GM19043 (cell line): ENCODE measurements around the gene LRP2.
"Not testable (repeated sequence)": the region's sequence is repeated elsewhere in the genome, so short reads cannot be mapped to it uniquely, and the experiment has no call there.

Experiments
- ATAC-seq: cut with Tn5 transposase; IDR thresholded peaks from one replicate; pipeline ENCODE4 v1.9.1; 2021; ENCODE audit warnings: low read depth; ENCODE audit not compliant: unreplicated experiment

LRP2 gene

GRCh38 chr2:169302364-169302763 lies 60.0 kb downstream of the LRP2 start:
- ATAC-seq, result no peak

DNA sequence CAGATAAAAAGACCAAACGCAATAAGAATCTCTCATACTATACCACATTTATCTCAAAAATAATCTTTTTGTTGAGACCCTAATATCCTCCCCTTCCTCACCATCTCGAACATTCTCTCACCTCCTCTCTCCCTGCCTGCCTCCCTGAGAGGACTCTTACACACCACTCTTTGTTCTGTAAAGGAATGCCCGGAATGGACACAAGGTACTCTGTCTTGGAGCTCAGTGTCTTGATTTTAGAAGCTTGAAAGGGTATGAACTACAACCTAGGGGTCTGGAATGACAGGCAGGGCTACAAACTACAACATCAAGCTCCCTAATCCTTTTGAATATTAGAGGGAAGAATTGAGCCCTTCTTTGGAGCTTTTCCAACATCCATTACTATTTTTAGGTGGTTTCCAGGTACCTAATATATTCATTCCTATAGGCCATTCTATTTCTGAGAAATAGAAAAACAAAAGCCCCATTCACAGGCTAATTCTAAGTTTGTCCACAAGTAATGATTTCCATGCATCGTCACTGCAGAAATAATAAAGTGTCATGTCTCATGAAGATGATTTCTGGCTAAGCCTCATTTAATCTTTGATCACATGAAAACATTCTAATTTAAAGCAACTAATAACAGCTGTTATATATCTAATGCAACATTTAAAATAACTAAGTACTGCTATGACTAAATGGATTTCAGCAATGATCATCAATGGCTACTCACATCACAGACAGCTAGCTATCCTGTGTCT lies 60.6 kb downstream of the LRP2 start:
- no peak for ATAC-seq

GRCh38 chr2:169300636-169301530 lies 61.5 kb downstream of the LRP2 start:
- ATAC-seq, result no peak

GRCh38 chr2:169298007-169298406 lies 64.3 kb downstream of the LRP2 start:
- no peak for ATAC-seq

DNA sequence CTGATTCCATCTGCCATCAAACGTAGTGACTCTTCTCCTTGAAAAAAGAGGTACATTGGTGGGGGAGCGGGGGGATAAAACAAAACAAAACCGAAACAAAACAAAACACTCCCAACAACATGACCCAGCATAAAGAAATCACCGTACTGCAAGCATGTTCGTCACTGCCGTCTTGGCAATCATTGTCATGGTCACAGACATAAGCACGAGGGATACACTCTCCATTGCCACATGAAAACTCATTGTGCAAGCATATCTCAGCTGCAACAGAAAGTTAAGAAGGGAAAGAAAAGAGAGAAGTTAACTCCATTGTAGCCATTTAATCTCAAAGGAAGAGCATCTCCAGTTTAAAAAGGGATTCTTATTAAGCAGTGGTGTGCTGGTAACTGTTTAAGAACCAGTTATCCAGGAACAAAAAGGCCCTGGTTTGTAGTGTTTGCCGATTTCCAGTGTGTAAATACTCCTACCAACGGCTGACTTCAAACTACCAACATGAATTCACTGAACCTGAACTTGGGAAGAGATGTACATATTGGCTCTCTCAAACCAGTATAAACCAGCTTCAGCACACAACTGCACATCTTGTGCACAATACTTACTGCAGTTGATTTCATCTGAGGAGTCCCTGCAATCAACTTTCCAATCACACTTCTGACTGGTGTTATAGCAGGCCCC lies 68.2 kb downstream of the LRP2 start:
- no peak for ATAC-seq

DNA sequence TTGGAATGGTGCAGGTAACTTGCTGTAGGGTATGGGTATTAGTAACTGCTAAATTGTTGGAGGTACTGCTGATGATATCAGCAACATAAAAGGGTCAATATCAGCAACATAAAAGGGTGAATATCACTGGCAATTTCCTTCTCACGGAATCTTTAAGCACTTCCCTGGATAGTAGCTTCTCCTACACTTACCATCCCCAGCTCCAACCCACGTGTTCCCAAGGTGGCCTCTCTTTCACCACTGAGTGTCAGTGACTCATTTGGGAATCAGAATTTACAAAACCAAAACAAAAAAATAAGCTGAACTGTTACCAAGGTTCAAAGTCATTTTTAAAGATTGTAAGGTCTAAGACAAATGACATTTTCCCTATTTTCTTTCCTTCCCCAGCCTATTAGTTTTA lies 70.8 kb downstream of the LRP2 start:
- no peak for ATAC-seq

DNA sequence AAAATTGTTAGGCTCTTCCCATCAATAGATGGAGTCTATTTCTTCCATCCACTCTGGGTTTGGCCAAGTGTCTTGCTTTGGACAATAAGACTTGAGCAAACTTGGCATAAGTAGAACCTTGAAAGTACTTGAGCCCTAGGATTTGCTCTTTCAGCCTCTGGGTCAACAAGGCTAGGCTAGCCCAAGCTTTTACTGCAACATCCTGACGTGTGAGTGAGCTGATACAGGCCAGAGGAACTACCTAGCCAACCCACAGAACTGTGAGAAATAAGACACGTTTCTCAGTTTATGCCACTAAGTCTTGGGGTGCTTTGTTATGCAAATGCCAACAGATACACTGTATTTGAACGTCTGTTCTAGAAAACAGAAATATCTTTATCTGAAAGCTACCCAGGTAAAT lies 71.9 kb downstream of the LRP2 start:
- no peak for ATAC-seq

- ATAC-seq, result no peak
Measured at GRCh38 chr2:169287666-169288065, 74.7 kb downstream of the LRP2 start.

- ATAC-seq, result no peak
Measured at GRCh38 chr2:169286624-169287231, 75.6 kb downstream of the LRP2 start.

DNA sequence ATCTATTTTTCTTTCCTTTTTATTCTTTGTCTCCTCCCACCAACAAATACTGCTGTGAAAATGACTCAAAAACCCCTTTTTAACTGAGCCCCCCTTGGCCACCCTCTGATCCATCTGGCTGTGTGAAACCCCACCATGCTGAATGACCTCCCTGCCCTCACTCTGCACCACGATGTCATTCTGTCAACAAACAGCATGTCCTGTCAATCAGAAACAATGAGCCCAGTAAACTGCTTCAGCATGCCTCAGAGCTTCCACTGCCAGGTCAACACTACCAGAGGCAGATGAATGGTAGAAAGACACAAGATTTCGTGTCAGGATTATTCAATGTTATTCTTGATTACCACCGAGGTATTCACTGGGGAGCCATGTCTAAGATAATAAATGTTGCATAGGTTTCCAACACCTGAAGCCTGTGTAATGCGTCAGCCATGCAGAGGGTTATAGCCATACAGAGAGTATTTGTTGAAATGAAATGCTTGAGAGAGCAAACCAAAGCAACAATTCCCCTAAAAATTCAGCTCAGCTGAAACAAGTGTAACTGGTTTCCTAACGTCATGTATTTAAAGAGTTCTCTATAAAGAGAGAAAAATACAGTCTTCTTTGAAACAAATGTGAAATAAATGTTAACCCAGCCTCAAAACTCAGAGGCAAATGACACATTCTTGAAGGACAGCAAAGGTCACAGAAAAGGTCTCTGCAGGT lies 76.7 kb downstream of the LRP2 start:
- ATAC-seq, result no peak

DNA sequence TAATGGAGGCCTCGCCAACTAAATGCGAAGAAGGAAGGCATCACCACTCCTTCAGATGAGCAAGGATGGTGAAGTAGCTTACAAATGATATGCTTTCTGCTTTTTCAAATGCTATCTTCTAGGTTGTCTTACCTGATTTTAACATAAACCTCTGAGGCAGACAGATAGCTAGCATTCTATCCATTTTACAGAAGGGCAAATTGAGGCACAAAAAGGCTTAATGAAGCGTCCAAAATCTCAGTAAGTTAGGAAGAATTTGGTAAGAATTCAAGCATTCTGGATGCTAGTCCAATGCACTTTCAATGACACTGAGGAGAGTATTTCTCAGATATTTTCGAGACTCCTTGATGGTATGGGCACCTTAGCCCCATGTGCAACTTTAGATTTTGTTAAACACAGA lies 81.8 kb downstream of the LRP2 start:
- no peak for ATAC-seq

DNA sequence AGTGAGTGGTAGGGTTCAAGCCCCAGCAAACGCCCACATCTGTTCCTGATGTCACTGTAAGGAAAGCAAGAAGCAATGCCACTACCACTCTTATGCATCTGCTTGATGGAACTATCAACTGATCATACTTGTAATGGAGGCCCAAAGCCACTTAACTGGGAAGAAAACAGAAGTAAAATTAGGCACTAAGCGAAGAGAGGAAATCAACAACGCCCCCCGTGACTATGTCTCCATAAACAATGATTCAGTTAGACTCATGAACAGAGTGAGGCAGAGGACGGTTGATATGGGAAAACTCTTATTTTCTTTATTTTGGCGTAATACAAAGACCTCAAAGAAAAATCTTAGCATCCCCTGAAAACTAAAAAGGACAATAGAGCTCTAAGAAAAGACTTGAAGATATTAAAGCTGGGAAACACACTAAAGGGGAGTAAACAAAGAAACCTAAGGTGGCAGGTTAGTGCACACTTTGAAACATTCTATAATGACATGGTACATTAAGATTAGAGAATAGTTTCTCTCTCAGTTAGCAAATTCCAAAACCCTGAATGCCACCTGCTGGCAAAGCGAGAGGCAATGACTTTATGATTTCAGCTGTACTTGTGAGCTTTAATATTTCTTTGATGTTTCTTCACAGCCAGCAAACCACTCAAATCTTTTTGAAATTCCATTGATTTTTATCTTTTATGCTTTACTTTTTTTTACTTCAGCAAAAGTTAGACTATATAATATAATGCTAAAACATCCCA lies 86.5 kb downstream of the LRP2 start:
- ATAC-seq, result no peak

GRCh38 chr2:169272010-169272409 lies 90.3 kb downstream of the LRP2 start:
- ATAC-seq, result no peak

GRCh38 chr2:169270574-169270973 lies 91.8 kb downstream of the LRP2 start:
- not testable (repeated sequence) for ATAC-seq

DNA sequence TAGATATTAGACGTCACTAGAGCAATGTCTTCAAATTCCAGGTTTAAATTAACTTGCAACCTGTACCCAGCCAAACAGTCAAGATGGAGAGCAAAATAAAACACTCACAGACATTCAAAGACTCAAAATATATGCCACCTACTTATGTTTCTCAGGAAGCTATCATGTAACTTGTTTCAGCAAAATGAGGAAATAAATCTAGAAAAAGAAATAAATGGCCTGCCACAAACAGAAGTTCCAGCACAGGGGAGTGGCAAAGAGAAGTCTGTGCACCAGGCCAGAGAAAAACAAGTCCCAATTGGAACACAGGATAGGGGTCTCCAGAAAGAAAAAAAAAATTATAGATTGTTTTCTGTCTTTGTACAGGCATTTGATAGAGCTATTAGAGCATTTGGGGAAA lies 96.7 kb downstream of the LRP2 start:
- ATAC-seq, result no peak

- no peak for ATAC-seq
Measured at GRCh38 chr2:169260846-169261642, 101.3 kb downstream of the LRP2 start.

- ATAC-seq, result no peak
Measured at GRCh38 chr2:169260246-169260645, 102.1 kb downstream of the LRP2 start.

- ATAC-seq, result no peak
Measured at GRCh38 chr2:169259402-169259801, 102.9 kb downstream of the LRP2 start.
